Neural cell (in vitro differentiated cells): ENCODE data around the gene MACC1. TPM values are rescaled to one million over a fixed set of nuclear protein-coding genes. Genes with fewer than 3 reads are reported as not detected.

Experiments
- H2AFZ ChIP-seq: fragments of 200-600, 300-800 bp; sonication (generic), shearing (Covaris generic); 2 replicates; pipeline ENCODE4 v1.6.0; 2014; ENCODE audit warnings: low read depth, mild to moderate bottlenecking, antibody characterized with exemption, low read length, moderate library complexity
- H3F3A ChIP-seq: fragments of 200-600 bp; shearing (Covaris generic); 2 replicates; pipeline ENCODE4 v1.6.1; 2016; ENCODE audit warnings: mild to moderate bottlenecking, moderate library complexity, mixed read lengths, antibody characterized with exemption, low read length; ENCODE audit not compliant: insufficient read depth, poor library complexity, severe bottlenecking
- H3K27ac ChIP-seq: fragments of 200-600, 300-800 bp; sonication (generic), shearing (Covaris generic); 2 replicates; pipeline ENCODE4 v1.5.1; 2014; ENCODE audit warnings: mild to moderate bottlenecking, low read length, moderate library complexity
- H3K27me3 ChIP-seq: fragments of 300-800, 200-600 bp; sonication (generic), shearing (Covaris generic); 2 replicates; pipeline ENCODE4 v1.6.0; 2014; ENCODE audit warnings: mild to moderate bottlenecking, low read depth, low read length, moderate library complexity; ENCODE audit not compliant: insufficient read depth
- H3K36me3 ChIP-seq: fragments of 300-800, 200-600 bp; sonication (generic), shearing (Covaris generic); 2 replicates; pipeline ENCODE4 v1.5.1; 2014; ENCODE audit warnings: mild to moderate bottlenecking, antibody characterized with exemption, low read length, moderate library complexity; ENCODE audit not compliant: insufficient read depth
- H3K4me2 ChIP-seq: fragments of 300-800, 200-600 bp; sonication (generic), shearing (Covaris generic); 2 replicates; pipeline ENCODE4 v1.6.0; 2014; ENCODE audit warnings: mild to moderate bottlenecking, low read length
- H3K4me3 ChIP-seq: fragments of 300-800, 200-600 bp; sonication (generic), shearing (Covaris generic); 2 replicates; pipeline ENCODE4 v1.5.1; 2014; ENCODE audit warnings: mild to moderate bottlenecking, low read length, moderate library complexity
- H3K79me2 ChIP-seq: fragments of 200-600 bp; shearing (Covaris generic); replicated peaks from 2 replicates; pipeline ENCODE4 v1.6.0; 2014; ENCODE audit warnings: mild to moderate bottlenecking, low read length, moderate library complexity; ENCODE audit not compliant: insufficient read depth
- H3K9ac ChIP-seq: fragments of 300-800, 200-600 bp; sonication (generic), shearing (Covaris generic); 2 replicates; pipeline ENCODE4 v1.6.1; 2016; ENCODE audit warnings: mild to moderate bottlenecking, low read length, mixed read lengths
- H3K9me2 ChIP-seq: fragments of 200-600 bp; shearing (Covaris generic); 2 replicates; pipeline ENCODE4 v1.6.1; 2016; ENCODE audit warnings: mild to moderate bottlenecking, low read length, mixed read lengths; ENCODE audit not compliant: insufficient read depth
- H3K9me3 ChIP-seq: fragments of 200-600, 300-800 bp; sonication (generic), shearing (Covaris generic); 2 replicates; pipeline ENCODE4 v1.6.1; 2016; ENCODE audit warnings: mild to moderate bottlenecking, mixed run types, low read length, moderate library complexity, mixed read lengths
- H4K20me1 ChIP-seq: fragments of 200-600 bp; shearing (Covaris generic); 2 replicates; pipeline ENCODE4 v1.6.1; 2016; ENCODE audit warnings: mild to moderate bottlenecking, mixed run types; ENCODE audit not compliant: insufficient read depth
- CTCF ChIP-seq: fragments of 450-650 bp; IDR thresholded peaks from 2 replicates; pipeline ENCODE4 v1.5.1; 2014; ENCODE audit warnings: antibody characterized with exemption, mild to moderate bottlenecking, moderate library complexity; ENCODE audit not compliant: poor library complexity, severe bottlenecking
- EP300 ChIP-seq: fragments of 450-650 bp; conservative IDR thresholded peaks from 2 replicates; pipeline ENCODE4 v1.6.1; 2014; ENCODE audit warnings: antibody characterized with exemption, mild to moderate bottlenecking, moderate library complexity; ENCODE audit not compliant: poor library complexity, severe bottlenecking
- EZH2 ChIP-seq: fragments of 200-600, 300-800 bp; shearing (Covaris generic), sonication (generic); IDR thresholded peaks from 2 replicates; pipeline ENCODE4 v1.6.1; 2014; ENCODE audit warnings: antibody characterized with exemption, low read length, borderline replicate concordance, mild to moderate bottlenecking; ENCODE audit not compliant: insufficient read depth, poor library complexity, severe bottlenecking
- MXI1 ChIP-seq: fragments of 450-650 bp; conservative IDR thresholded peaks from 2 replicates; pipeline ENCODE4 v1.6.1; 2014; ENCODE audit warnings: antibody characterized with exemption, mild to moderate bottlenecking; ENCODE audit not compliant: poor library complexity, severe bottlenecking
- POLR2AphosphoS5 ChIP-seq: IDR thresholded peaks from 2 replicates; pipeline ENCODE4 v1.6.1; 2012
- RAD21 ChIP-seq: fragments of 450-650 bp; conservative IDR thresholded peaks from 2 replicates; pipeline ENCODE4 v1.6.1; 2014; ENCODE audit warnings: antibody characterized with exemption, mild to moderate bottlenecking, moderate library complexity
- REST ChIP-seq: IDR thresholded peaks from 2 replicates; pipeline ENCODE4 v1.6.1; 2012; ENCODE audit warnings: borderline replicate concordance
- SMC3 ChIP-seq: fragments of 450-650 bp; conservative IDR thresholded peaks from 2 replicates; pipeline ENCODE4 v1.6.1; 2014; ENCODE audit warnings: antibody characterized with exemption, mild to moderate bottlenecking, moderate library complexity; ENCODE audit not compliant: poor library complexity
- TAF1 ChIP-seq: IDR thresholded peaks from 2 replicates; pipeline ENCODE4 v1.6.1; 2012; ENCODE audit warnings: low read depth
- polyA plus RNA-seq: library from polyadenylated mRNA; depleted of rRNA; stranded (reverse); fragments of >200 nt; gene quantifications from 2 replicates; pipeline ENCODE4 v1.2.3, GENCODE V29; 2014

Gene MACC1
- polyA plus RNA-seq, 1 donor from 2014 or later = 0.20 TPM

- H3K9me3 ChIP-seq = no peaks in the 10 kb centered on the region
- H3F3A ChIP-seq = peaks cover 5% of the 10 kb centered on the region
- no peak overlapping the region for H3K4me3 ChIP-seq
- no peaks in the 10 kb centered on the region for H4K20me1 ChIP-seq
- no peaks in the 10 kb centered on the region for H3K36me3 ChIP-seq
- H3K9me2 ChIP-seq = no peaks in the 10 kb centered on the region
- H3K79me2 ChIP-seq = no peaks in the 10 kb centered on the region
- no peak overlapping the region for H2AFZ ChIP-seq
- H3K27me3 ChIP-seq = no peaks in the 10 kb centered on the region
- no peak for TF ChIP-seq EP300
- TF ChIP-seq SMC3 = no peak
- no peak for TF ChIP-seq POLR2AphosphoS5
- no peak for TF ChIP-seq MXI1
- no peak for TF ChIP-seq EZH2
- TF ChIP-seq CTCF = no peak
- TF ChIP-seq TAF1 = no peak
- no peak for TF ChIP-seq REST
- TF ChIP-seq RAD21 = no peak
- no peak overlapping the region for H3K4me2 ChIP-seq
- H3K9ac ChIP-seq = no peak overlapping the region
- H3K27ac ChIP-seq = no peak overlapping the region
Observed at GRCh38 chr7:20240080-20240926, 23.1 kb upstream of the MACC1 start.

- Histone ChIP-seq H3F3A (peaks cover 13% of the 10 kb centered on the region), H3K4me3 (no peak overlapping the region), H3K27ac (no peak overlapping the region), H4K20me1 (no peaks in the 10 kb centered on the region), H2AFZ (no peak overlapping the region), H3K36me3 (no peaks in the 10 kb centered on the region), H3K79me2 (no peaks in the 10 kb centered on the region), H3K9me3 (no peaks in the 10 kb centered on the region), H3K4me2 (no peak overlapping the region), H3K9ac (no peak overlapping the region), H3K9me2 (no peaks in the 10 kb centered on the region), H3K27me3 (no peaks in the 10 kb centered on the region)
- no peak for TF ChIP-seq REST
- TF ChIP-seq RAD21 = no peak
- no peak for TF ChIP-seq CTCF
- TF ChIP-seq EZH2 = no peak
- TF ChIP-seq TAF1 = no peak
- TF ChIP-seq MXI1 = no peak
Observed at GRCh38 chr7:20238754-20239324, 21.7 kb upstream of the MACC1 start.
